ENCODE data around the gene NFATC1. TPM values are rescaled to one million over a fixed set of nuclear protein-coding genes. Genes with fewer than 3 reads are reported as not detected.

The NFATC1 gene
- total RNA-seq, 1 donor from 2014 or later = 21.9 TPM

- Histone ChIP-seq H3K4me1 (peaks cover 8% of the 10 kb centered on the region), H3K4me3 (no peak overlapping the region), H3K27me3 (no peaks in the 10 kb centered on the region), H3K36me3 (peaks cover 0 to 14% of the 10 kb centered on the region in 2 donors), H3K9me3 (no peaks in the 10 kb centered on the region), H3K27ac (no peak overlapping the region)
- DNase-seq (ENCODE audit: extremely low spot score in 2 of 2) = no peak
- intact Hi-C loops (cut with DNase I) = loop anchor here (2.0 kb wide), 1 partner anchor 265 kb away; no protein-coding TSS in a partner anchor
- TF ChIP-seq POLR2A (IDR thresholded peaks at IDR 0.05) (no peak), CTCF (IDR thresholded peaks at IDR 0.05) (no peak), POLR2AphosphoS5 (IDR thresholded peaks at IDR 0.05; ENCODE audit: insufficient read depth in 1 of 2, low read depth in 1 of 2) (no peak)
Observed at GRCh38 chr18:79379251-79379905, 16.4 kb upstream of the NFATC1 start.

GRCh38 chr18:79379931-79380815, 15.6 kb upstream of the NFATC1 start:
- no peak for DNase-seq (ENCODE audit: extremely low spot score in 2 of 2)
- H3K27me3 ChIP-seq = no peaks in the 10 kb centered on the region
- intact Hi-C loops (cut with DNase I) = loop anchor here (2.0 kb wide), 2 partner anchors 151 to 265 kb away; no protein-coding TSS in a partner anchor

GRCh38 chr18:79380816-79381806, 14.6 kb upstream of the NFATC1 start:
- no peak for DNase-seq (ENCODE audit: extremely low spot score in 2 of 2)
- H3K4me3 ChIP-seq = no peak overlapping the region
- intact Hi-C loops (cut with DNase I) = loop anchor here (2.0 kb wide), 1 partner anchor 150 kb away; no protein-coding TSS in a partner anchor

More at GRCh38 chr18:79379931-79380815, 15.6 kb upstream of the NFATC1 start:
- TF ChIP-seq POLR2AphosphoS5 (IDR thresholded peaks at IDR 0.05; ENCODE audit: insufficient read depth in 1 of 2, low read depth in 1 of 2) (no peak), CTCF (IDR thresholded peaks at IDR 0.05) (no peak), POLR2A (IDR thresholded peaks at IDR 0.05) (no peak)
- no peak overlapping the region for H3K4me3 ChIP-seq
- H3K27ac ChIP-seq = no peak overlapping the region
- peaks cover 8% of the 10 kb centered on the region for H3K4me1 ChIP-seq
- no peaks in the 10 kb centered on the region for H3K9me3 ChIP-seq
- H3K36me3 ChIP-seq = peaks cover 0 to 14% of the 10 kb centered on the region in 2 donors

More at GRCh38 chr18:79380816-79381806, 14.6 kb upstream of the NFATC1 start:
- H3K27me3 ChIP-seq = no peaks in the 10 kb centered on the region
- TF ChIP-seq CTCF (IDR thresholded peaks at IDR 0.05) (peak; percentile 61 to 88 (median 80)), POLR2A (IDR thresholded peaks at IDR 0.05) (no peak), POLR2AphosphoS5 (IDR thresholded peaks at IDR 0.05; ENCODE audit: insufficient read depth in 1 of 2, low read depth in 1 of 2) (no peak)
- H3K4me1 ChIP-seq = peaks cover 8% of the 10 kb centered on the region
- H3K27ac ChIP-seq = no peak overlapping the region
- H3K36me3 ChIP-seq = peaks cover 0 to 14% of the 10 kb centered on the region in 2 donors
- no peaks in the 10 kb centered on the region for H3K9me3 ChIP-seq

Data from vagina (tissue), 2 donors.